ENCODE measurements around the gene CDK6.

Gene CDK6

DNA sequence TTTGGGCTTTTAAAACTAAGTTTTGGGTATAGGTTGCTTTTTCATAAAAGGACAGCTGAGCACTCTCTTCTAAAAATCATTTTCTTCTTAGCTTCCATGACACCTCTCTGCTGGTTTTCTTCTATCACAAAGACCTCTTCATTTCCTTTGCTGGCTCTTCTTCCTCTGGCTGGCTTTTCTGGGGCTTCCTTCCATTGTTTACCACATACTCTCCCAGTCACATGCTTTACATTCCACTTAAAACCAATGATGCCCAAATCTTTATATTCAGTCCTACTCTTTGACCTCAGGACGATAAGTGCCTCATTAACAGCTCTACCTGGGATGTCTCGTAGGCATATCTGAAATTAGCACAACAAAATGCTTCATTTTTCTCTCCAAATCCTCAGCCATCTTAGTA is 273.0 kb downstream of the CDK6 start:
- no peak for DNase-seq

DNA sequence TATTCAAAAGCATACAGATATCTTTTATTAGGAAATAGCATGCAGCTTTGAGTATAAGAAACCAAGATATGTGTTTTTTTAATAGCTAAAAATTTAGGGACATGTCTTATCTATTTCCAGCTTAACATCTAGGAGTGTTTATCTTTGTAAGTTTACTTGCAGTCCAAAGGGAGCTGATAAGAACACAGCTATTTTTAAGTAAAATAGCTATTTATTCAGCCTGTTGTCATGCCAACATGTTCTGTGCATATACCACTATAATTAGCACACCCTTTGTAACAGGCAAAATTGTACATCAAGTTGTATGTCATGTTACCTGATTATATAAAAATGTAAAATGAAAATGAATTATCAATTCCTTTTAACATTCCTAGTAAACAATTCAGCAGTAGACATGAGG is 275.8 kb downstream of the CDK6 start:
- no peak for DNase-seq

DNA sequence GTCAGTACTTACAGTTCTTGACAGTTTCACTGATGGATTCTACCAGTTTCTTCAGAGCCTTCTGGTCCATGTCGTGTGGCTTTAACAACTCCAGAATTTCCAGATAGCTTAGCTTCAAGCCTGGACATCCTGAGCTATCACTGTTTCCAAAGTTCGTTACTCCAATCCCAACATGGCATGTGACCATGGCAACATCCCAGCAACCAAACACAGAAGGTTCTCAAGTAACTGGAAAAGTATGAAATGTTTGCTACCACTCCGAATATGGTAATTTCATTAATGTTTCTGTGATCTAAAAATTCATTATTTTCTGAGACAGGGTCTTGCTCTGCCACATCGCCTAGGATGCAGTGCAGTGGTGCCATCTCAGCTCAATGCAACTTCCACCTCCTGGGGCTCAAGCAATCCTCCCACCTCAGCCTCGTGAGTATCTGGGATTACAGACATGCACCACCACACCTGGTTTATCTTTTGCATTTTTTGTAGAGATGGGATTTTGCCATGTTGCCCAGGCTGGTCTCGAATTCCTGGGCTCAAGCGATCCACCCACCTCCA is 278.5 kb downstream of the CDK6 start:
- no peak for DNase-seq

DNA sequence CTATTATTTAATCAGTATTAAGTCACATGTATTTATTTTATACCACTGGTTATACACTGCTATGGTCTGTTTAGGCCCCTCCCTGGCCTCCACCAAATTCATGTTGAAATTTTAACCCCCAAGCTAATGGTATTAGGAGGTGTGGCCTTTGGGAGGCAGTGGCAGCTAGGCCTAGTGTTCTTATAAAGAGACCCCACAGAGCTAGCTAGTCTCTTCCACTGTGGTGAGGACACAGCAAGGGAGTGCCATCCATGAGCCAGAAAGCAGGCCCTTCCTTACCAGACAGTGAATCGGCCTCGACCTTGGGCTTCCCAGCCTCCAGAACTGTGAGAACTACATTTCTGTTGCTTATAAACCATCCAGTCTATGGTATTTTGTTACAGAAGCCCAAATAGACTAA is 279.1 kb downstream of the CDK6 start:
- no peak for DNase-seq
